ENCODE data around the gene TFB2M.

TFB2M gene

DNA sequence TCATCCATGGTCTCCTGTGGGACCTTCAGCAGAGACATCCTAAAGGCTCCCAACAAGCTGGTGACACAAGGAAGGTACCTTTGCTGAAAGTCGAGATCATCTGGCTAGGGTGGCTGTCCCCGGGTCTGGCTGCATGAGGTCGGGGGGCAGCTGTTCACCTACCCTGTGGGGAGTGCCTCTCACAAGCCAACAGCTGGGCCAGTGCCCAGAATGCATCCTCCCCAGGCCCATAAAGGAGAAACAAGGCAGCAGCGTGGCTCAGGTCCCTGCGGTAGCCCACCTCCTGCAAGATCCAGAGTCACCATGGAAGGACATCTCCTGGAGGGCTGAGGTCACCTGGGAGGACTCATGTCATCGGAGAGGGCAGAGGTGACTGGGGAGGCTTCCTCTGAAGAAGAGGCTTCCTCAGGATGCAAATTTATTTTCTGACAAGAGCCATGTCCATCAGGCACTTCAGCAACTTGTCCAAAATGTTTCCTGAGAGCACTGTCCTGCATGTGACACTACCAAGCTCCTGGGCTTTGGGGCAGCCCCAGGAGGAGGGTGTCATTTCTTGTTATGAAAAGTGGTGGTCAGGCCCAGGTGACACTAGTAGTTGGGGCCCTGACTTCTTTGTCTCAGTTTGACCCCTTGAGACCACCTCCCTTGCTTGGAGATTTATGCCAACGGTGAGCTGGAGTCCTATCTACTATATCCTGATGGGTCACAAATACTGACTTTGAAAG lies 52.3 kb downstream of the TFB2M start:
- no peak for DNase-seq (ENCODE audit: low read depth in 2 of 2)

DNA sequence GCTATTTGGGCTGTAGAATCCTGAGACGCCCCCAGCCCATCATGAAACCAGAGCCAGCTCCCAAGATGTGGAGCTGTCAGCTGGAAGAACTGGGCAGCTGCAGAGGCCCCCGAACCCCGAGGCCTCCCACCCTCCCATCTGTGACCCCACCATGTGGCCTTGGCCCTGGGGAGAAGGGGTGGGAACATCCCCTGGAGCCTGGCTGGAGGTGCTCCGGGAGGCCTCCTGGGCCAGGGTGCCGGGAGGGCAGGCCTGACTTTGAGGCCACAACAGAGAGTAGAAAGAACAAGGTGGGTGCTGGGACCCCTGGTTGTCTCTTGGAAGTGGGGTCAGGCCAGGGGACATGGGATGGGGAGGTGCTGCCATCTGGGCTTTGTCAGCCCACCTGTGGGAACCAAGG lies 53.0 kb downstream of the TFB2M start:
- DNase-seq (ENCODE audit: low read depth in 2 of 2) = no peak

DNA sequence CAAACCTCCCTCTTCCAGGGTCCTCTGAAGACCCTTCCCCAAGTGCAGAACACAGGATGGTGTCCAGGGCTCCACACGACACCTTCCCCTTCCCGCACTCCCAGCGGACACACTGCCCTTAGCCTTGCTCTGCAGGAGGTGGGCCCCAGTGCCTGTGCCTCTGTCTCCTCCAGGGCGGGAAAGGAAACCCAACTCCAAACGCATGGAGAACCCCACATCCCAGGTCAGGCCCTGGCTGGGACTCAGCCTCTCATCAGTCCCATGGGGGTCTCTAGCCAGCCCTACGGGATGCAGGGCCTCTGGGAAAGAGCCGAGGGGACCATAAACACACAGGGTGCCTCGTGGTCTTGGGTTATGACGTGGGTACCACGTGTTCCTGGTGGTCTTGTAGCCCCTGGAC lies 53.4 kb downstream of the TFB2M start:
- DNase-seq (ENCODE audit: low read depth in 2 of 2) = no peak

- DNase-seq (ENCODE audit: low read depth in 2 of 2) = no peak
Observed at GRCh38 chr1:246512230-246512629, 53.8 kb downstream of the TFB2M start.

DNA sequence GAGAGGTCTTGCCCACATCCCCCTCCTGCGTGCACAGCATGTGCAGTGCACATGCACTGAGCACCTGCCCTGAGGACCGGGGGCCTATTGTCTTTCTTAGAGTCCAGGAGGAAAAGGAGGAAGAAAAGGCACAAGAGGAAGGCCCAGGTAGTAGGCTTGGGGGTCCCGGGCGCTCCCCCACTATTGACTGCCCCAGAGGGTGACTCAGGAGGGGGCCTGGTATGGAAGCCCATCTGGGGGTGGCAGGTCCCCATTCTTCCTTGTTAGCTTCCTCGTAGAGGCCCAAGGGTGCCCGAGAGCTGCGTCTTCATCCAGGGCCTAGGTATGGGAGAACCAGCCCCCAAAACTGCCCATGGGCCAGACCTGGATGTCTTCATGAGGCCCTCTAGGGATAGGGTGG lies 54.9 kb downstream of the TFB2M start:
- DNase-seq (ENCODE audit: low read depth in 2 of 2) = no peak

GRCh38 chr1:246510147-246511030 lies 55.7 kb downstream of the TFB2M start:
- no peak for DNase-seq (ENCODE audit: low read depth in 2 of 2)

DNA sequence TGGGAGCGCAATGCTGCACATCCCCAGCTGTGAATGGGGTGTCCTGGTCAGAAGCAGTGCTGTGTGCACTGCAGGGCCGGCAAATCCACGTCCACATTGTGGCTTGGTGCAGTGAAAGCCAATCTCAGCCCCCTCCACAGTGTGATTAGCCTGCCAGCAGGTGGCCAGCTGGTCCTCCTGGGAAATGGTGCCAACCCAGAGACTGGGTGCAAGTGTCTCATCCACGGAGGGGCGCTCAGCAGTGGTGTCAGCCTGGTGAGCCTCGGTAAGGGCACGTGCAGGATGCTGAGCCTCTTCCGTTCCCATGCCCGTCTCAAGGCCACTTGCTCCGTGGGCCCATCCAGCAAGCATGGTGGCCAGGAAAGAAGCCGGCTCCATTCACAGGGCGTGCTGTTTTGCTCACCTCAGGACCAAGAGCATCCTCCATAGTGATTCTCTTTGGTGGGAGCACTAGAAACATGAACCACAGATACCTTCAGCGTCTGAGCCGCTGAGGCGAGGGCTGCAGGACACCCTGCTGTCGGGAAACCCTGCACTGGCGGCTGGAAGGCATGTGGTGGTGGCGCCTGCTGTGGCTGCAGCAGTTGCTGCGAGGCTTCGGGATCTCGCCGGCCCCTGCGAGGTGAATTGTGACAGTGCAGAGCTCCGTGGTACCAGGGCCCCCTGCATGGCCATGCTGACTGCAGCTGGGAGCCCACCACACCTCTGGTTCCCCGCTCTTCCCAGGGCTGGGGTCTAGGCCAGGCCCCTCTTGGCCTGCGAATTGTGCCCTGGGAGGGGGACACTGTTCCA lies 57.0 kb downstream of the TFB2M start:
- no peak for DNase-seq (ENCODE audit: low read depth in 2 of 2)

DNA sequence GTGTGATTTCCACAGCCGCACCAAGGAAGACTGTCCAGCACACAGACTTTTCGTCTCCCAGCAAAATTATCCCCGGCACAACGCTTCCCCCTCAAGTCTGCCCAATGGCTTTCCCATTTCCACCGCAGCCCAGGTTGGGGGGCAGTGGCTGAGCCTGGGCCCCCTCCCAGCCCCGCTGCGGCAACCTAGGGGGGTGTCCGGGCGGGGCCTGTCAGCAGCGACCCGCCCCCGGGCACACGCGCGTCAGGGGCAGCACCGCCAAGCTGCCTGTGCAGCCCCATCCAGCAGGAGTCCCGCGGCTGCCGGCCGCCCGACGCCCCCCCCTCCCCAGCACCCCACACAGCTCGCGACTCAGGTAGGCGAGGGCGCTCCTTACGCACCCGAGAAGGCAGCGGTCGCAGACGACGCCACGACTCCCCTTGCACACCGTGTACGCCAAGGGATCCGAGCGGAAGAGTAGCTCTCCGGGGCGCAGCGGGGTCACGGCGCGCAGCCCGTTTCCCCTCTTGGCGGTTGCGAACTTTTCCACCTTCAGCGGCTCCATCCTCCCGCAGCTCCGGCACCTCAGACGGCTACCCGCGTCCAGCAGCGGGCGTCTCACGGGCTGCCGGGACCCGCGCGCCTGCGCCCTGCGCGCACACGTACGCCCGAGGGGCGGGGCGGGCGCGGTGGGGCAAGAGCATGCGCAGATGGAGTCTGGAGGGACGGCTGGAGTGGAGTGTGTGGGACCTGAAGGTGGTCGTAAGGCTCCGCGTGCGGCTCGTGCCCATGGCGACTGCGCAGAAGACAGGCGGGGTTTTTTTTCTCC lies 59.2 kb downstream of the TFB2M start, which contains the start of gene SMYD3:
SMYD3 (minus strand) TSS at position 606 of the 808 bp plus-strand sequence.
- DNase-seq (ENCODE audit: low read depth in 2 of 2) = peak; percentile 45 to 59

DNA sequence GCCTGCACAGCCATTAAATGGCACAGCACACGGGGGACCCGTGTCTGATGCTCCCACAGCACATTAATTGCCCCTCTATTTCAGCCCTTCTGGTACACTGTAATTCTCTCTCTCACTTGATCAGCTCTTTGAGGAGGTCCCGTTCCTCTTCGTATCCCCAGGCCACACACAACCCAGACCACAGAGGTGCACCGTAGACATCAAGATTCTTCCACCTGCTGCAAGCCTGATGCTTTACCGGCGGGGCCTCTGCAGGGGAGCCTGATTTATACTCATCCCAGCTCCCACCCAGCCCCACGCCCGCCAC lies 59.7 kb downstream of the TFB2M start:
- no peak for DNase-seq (ENCODE audit: low read depth in 2 of 2)

- no peak for DNase-seq (ENCODE audit: low read depth in 2 of 2)
Observed at GRCh38 chr1:246503341-246503740, 62.7 kb downstream of the TFB2M start.

DNA sequence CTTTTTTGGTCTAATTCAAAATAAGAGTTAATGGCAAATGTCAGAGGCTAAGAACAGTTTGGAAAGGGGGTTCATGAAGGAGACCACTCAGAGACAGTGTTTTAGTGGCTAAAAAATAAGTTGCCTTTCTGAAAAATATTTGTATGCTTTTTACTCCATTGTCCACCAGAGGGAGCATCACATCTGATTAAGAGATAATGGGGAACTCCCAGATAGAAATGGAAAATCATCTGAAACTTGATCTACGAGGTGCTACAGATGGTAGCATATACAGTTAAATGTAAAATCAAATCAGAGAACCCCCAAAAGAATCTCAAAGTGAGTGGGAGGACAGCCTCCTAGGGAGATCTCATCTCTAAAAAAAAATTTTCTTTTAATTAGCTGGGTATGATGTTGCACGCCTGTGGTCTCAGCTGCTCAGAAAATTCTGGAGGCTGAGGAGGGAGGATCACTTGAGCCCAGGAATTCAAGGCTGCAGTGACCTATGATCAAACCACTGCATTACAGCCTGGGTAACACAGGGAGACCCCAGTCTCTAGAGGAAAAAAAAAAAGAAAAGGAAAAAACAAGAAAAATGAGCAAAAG lies 68.6 kb downstream of the TFB2M start:
- DNase-seq (ENCODE audit: low read depth in 2 of 2) = no peak

DNA sequence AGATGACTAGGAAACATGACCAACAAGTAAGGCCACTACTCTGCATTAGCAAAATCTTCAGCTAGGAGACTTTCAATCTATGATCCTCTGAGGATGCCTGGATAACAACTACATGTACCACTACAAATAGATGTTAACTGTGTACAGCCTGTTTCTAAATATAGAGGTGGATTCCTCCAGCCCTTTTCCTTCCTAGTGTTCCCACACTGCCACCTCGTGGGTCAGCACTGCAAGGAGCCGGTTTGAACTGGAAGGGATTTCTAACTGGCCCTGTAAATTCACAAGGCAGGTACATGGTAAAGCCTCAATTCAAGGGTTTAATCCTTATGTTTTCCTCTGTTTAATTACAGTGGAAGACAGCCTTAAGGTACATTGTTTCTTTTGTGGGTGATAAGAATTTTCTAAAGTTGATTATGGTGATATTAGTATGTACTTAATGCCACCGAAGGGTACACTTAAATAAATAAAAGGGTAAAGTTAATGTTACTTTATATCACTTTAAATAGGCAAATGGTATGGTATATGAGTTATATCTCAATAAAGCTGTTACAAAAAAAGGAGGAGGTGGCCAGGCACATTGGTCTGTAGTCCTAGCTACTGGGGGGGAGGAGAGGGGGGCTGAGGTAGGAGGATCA lies 73.3 kb downstream of the TFB2M start:
- DNase-seq (ENCODE audit: low read depth in 2 of 2) = peak in 1 of 2 experiments; percentile 38

- DNase-seq (ENCODE audit: low read depth in 2 of 2) = no peak
Observed at GRCh38 chr1:246491551-246492053, 74.5 kb downstream of the TFB2M start.

Measured in stimulated activated CD4-positive, alpha-beta T cell treated with anti-CD3 and anti-CD28 coated beads, Interleukin-12 subunit alpha, Interleukin-12 subunit beta, amount 100 ng/mL, for 24 hours (primary cell).